ENCODE data around the gene CYP27C1. TPM values are rescaled to one million over a fixed set of nuclear protein-coding genes. Genes with fewer than 3 reads are reported as not detected.
A peak's percentile ranks its signal among the peaks of the same experiment; 100 is the strongest.

Gene CYP27C1
- total RNA-seq, 2 experiments from 2014 or later: not detected

GRCh38 chr2:127187831-127188230 lies 32.3 kb downstream of the CYP27C1 start:
- Mint-ChIP-seq H3K4me1 (peaks cover 5% of the 10 kb centered on the region), H3K36me3 (no peaks in the 10 kb centered on the region), H3K9me3 (peaks cover 4% of the 10 kb centered on the region), H3K27ac (no peak overlapping the region), H3K27me3 (peaks cover 25% of the 10 kb centered on the region), H3K4me3 (no peak overlapping the region)
- DNase-seq: no peak

GRCh38 chr2:127187081-127187775 lies 32.9 kb downstream of the CYP27C1 start:
- Mint-ChIP-seq H3K4me1 (peaks cover 5% of the 10 kb centered on the region), H3K27me3 (peaks cover 25% of the 10 kb centered on the region), H3K9me3 (peaks cover 4% of the 10 kb centered on the region), H3K27ac (no peak overlapping the region), H3K4me3 (no peak overlapping the region), H3K36me3 (no peaks in the 10 kb centered on the region)
- no peak for DNase-seq

DNA sequence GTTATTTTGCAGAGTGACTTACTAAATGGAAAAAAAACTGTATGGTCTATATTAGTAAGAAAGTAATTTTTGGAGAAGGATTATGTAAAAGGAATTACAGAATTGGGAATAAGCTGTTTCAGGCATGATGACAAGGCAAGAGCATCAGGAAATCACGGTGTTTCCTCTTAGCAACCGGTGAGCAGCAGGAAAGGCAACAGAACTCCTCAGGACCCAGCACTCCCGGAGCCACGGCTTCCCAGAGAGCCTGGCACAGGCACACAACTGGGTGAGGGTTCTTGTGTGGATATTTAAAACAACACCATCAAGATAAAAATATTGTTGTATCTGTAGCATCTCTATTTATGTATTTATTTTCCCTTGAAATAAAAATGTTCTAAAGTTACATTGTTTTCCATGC lies 34.4 kb downstream of the CYP27C1 start:
- H3K36me3 Mint-ChIP-seq: no peaks in the 10 kb centered on the region
- peaks cover 5% of the 10 kb centered on the region for H3K9me3 Mint-ChIP-seq
- H3K27ac Mint-ChIP-seq: no peak overlapping the region
- H3K4me1 Mint-ChIP-seq: peaks cover 5% of the 10 kb centered on the region
- peaks cover 25% of the 10 kb centered on the region for H3K27me3 Mint-ChIP-seq
- no peak for DNase-seq
- H3K4me3 Mint-ChIP-seq: no peak overlapping the region

DNA sequence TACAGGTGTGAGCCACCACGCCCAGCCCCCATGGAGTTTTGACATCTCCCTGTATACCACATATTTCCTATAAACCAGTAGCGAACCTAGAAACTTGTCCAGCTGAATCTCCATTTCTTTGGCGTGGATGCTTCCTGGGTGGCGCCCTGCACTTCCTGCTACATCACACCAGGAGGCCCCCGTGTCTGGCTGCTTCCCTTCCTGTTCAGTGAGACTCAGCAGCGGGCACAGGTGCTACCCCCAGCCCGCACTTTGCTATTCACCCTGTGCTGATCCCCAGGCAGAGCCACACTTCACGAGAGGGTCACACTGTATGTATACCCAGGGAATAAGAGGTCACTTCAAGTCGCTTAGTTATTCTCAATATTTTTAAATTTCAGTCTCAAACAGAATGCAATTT lies 35.0 kb downstream of the CYP27C1 start:
- no peaks in the 10 kb centered on the region for H3K36me3 Mint-ChIP-seq

DNA sequence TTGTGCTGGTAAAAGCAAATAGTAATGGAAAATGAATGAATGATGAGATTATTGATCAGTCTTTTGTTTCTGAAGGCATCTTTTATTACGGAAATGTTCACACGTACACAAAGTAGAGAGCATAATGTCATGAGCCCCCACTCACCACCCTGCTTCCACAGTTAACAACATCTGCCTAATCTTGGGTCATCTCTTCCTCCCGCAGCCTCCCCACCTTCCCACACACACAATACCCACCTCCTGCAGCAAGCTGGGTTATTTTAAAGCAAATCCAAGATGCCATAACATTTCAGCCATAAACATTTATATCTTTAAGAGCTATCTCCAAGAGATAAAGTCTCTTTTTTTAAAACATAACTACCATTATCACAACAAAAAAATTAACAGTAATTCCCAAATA lies 36.3 kb downstream of the CYP27C1 start:
- Mint-ChIP-seq H3K27me3 (peaks cover 23% of the 10 kb centered on the region), H3K4me3 (no peak overlapping the region), H3K36me3 (no peaks in the 10 kb centered on the region), H3K4me1 (peaks cover 5% of the 10 kb centered on the region), H3K27ac (no peak overlapping the region), H3K9me3 (peaks cover 6% of the 10 kb centered on the region)
- no peak for DNase-seq

More for the DNA sequence above, 35.0 kb downstream of the CYP27C1 start:
- H3K27ac Mint-ChIP-seq: no peak overlapping the region
- peaks cover 9% of the 10 kb centered on the region for H3K9me3 Mint-ChIP-seq
- peaks cover 25% of the 10 kb centered on the region for H3K27me3 Mint-ChIP-seq
- H3K4me1 Mint-ChIP-seq: peaks cover 5% of the 10 kb centered on the region
- H3K4me3 Mint-ChIP-seq: no peak overlapping the region
- DNase-seq: peak; percentile 14

GRCh38 chr2:127182626-127183458 lies 37.3 kb downstream of the CYP27C1 start:
- Mint-ChIP-seq H3K4me3 (no peak overlapping the region), H3K9me3 (peaks cover 6% of the 10 kb centered on the region), H3K27ac (no peak overlapping the region), H3K27me3 (peaks cover 17% of the 10 kb centered on the region), H3K36me3 (no peaks in the 10 kb centered on the region), H3K4me1 (peaks cover 5% of the 10 kb centered on the region)
- no peak for DNase-seq

- H3K4me3 Mint-ChIP-seq: no peak overlapping the region
- no peak overlapping the region for H3K27ac Mint-ChIP-seq
- no peak for DNase-seq
- H3K27me3 Mint-ChIP-seq: peaks cover 11% of the 10 kb centered on the region
- H3K9me3 Mint-ChIP-seq: peaks cover 6% of the 10 kb centered on the region
- H3K36me3 Mint-ChIP-seq: no peaks in the 10 kb centered on the region
- peaks cover 5% of the 10 kb centered on the region for H3K4me1 Mint-ChIP-seq
Observed at GRCh38 chr2:127181851-127182250, 38.2 kb downstream of the CYP27C1 start.

DNA sequence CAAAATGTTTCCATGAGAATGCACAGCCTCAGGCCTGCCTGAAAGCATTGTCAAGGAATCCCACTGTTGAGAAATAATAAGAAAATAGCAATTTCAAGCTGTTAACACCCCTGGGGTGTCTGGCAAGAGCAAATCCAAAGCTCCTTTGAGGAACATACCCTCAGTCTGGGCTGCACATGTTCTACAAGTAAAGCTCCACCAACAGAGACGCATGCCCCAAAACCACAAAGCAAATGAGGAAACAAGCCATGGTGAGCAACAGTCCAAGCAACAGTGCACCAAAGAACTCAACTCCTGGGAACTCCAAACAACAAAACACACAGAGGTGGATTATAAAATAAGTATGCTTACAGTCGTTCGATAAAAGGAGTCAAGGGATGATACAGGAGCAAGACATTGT lies 40.3 kb downstream of the CYP27C1 start:
- Mint-ChIP-seq H3K36me3 (no peaks in the 10 kb centered on the region), H3K27me3 (peaks cover 3% of the 10 kb centered on the region), H3K4me3 (no peak overlapping the region), H3K4me1 (no peaks in the 10 kb centered on the region), H3K27ac (no peak overlapping the region), H3K9me3 (peaks cover 6% of the 10 kb centered on the region)
- DNase-seq: no peak

- no peaks in the 10 kb centered on the region for H3K4me1 Mint-ChIP-seq
- no peaks in the 10 kb centered on the region for H3K36me3 Mint-ChIP-seq
- H3K4me3 Mint-ChIP-seq: no peak overlapping the region
- peaks cover 6% of the 10 kb centered on the region for H3K9me3 Mint-ChIP-seq
- no peaks in the 10 kb centered on the region for H3K27me3 Mint-ChIP-seq
- no peak for DNase-seq
- no peak overlapping the region for H3K27ac Mint-ChIP-seq
Observed at GRCh38 chr2:127177617-127178263, 42.4 kb downstream of the CYP27C1 start.

DNA sequence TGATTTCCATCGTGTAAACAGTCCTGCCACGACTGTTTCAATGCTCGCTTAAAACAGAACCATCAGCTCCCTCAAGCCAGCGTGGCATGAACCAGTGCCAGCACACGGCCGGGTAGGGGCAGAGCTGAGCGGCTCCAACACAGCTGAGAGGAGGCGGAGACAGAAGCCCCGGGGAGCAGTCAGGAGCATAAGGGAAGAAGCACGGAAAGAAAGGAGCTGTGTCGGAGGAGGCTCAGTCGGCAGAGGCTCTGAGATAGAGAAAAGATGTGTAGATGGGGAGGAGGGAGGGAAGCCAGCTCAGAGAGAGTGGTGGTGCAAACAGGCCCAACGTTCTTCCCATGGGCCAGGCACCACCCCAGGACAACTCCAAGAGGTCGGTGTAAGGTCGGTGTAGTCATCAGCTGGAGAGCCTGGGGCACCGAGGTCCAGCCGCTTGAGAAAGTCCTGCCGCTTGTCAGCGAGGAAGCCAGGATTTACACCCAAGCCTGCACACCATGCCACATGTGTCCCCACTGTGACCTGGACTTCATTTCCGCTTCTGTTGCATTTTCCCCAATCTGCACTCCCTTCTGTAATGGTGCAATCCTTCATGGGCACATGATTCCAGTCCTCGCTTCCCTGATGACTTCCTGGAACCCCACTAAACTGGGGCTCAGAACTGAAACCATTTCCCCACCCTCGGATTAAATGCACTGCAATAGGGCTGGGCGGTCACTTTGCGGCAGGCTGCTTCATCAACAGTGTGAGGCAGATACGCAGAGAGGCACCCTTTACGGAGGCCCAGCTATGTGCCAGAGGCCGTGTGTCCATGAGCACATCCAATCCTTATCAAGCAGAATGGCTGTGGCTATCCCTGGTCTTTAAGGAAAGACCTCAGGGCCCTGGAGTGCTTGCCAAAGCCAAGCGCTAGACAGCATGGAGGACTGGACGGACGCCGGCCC lies 43.5 kb downstream of the CYP27C1 start:
- Mint-ChIP-seq H3K4me1 (no peaks in the 10 kb centered on the region), H3K27ac (no peak overlapping the region), H3K27me3 (no peaks in the 10 kb centered on the region), H3K36me3 (no peaks in the 10 kb centered on the region), H3K9me3 (peaks cover 6% of the 10 kb centered on the region), H3K4me3 (no peak overlapping the region)
- no peak for DNase-seq

DNA sequence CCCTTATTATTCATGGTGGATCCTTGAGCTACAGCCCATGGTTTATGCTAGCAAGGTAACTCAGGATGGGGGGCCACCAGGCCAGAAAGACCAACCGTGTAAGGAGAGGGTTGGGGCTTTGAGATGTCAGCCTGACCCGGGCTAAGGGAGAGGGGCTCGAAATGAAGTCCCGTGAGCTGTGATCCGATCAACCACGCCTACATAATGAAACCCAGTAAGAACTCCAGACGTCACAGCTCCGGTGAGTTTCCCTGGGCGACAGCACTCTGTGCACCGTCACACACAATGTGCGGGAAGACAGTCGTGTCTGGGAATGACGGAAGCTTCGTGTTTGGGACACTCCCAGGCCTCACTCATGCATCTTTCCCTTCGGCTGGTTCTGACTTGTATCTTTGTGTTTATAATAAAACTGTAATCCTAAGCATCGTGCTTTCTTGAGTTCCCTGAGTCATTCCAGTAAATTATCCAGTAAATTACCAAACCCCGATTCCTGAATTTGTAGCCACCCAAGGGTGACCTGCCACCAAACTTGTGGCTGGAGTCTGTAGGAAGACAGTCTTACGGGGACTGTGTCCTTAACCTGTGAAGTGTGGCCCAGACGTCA lies 44.2 kb downstream of the CYP27C1 start:
- H3K27me3 Mint-ChIP-seq: no peaks in the 10 kb centered on the region

DNA sequence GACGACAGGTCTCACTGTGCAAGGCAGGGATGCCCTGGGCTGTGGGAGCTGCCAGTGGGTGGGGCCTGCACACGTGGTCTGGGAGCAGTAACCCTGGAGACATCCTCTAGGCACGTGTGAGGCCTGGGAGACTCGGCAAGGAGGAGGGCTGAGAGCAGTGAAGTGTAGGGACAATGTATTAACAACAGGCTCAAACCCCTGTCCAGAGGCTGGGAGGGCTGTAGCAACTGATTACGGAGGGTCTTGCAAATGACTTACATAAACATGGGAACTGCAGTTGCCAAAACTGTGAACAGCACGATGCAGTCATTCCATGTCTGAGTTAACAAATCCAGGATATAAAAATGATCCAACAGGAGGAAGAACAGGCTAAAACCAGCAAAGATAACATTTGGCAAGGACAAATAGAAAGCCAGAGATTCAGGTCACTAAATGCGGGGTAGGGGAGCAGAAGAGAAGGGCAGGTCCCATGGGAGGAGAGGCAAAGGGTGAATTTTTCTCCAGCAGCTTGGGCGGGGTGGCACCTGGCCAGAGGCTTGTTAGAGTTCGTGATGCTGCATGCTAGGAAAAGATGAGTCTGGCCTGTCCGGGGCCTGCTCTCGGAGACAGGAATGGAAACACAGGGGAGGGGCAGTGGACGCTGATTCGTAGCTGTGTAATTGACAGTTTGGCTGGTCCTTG lies 44.9 kb downstream of the CYP27C1 start:
- no peaks in the 10 kb centered on the region for H3K4me1 Mint-ChIP-seq
- DNase-seq: no peak
- no peak overlapping the region for H3K4me3 Mint-ChIP-seq
- H3K9me3 Mint-ChIP-seq: peaks cover 1% of the 10 kb centered on the region
- no peaks in the 10 kb centered on the region for H3K27me3 Mint-ChIP-seq
- no peaks in the 10 kb centered on the region for H3K36me3 Mint-ChIP-seq
- no peak overlapping the region for H3K27ac Mint-ChIP-seq

More for the DNA sequence above, 44.2 kb downstream of the CYP27C1 start:
- Mint-ChIP-seq H3K9me3 (peaks cover 6% of the 10 kb centered on the region), H3K4me1 (no peaks in the 10 kb centered on the region), H3K36me3 (no peaks in the 10 kb centered on the region), H3K27ac (no peak overlapping the region), H3K4me3 (no peak overlapping the region)
- DNase-seq: no peak

DNA sequence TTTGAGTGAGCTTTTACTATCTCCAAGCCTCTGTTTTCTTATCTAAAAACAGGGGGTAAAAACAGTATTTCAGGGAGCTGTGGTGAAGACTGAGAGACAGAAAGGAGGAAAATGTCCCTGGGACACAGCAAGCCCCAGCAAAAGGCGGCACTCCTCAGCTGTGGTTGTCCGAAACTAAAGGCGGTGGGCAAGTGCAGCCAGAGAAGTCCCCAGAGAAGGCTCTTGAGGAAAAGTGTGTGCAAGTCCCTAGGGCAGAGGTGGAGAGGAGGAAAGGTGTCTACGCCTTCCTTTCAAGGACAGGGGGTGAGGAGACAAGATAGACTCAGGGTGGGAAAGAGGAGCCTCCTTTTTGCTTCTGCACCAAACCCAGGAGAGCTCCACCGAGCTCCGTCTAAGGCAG lies 45.5 kb downstream of the CYP27C1 start:
- no peak for DNase-seq
- H3K27me3 Mint-ChIP-seq: no peaks in the 10 kb centered on the region
- no peak overlapping the region for H3K27ac Mint-ChIP-seq
- H3K9me3 Mint-ChIP-seq: no peaks in the 10 kb centered on the region
- no peaks in the 10 kb centered on the region for H3K36me3 Mint-ChIP-seq
- no peaks in the 10 kb centered on the region for H3K4me1 Mint-ChIP-seq
- no peak overlapping the region for H3K4me3 Mint-ChIP-seq

- H3K36me3 Mint-ChIP-seq: no peaks in the 10 kb centered on the region
- H3K4me1 Mint-ChIP-seq: no peaks in the 10 kb centered on the region
- DNase-seq: no peak
Observed at GRCh38 chr2:127174136-127174535, 46.0 kb downstream of the CYP27C1 start.

More at GRCh38 chr2:127174136-127174535, 46.0 kb downstream of the CYP27C1 start:
- Mint-ChIP-seq H3K9me3 (no peaks in the 10 kb centered on the region), H3K27ac (no peak overlapping the region), H3K27me3 (no peaks in the 10 kb centered on the region), H3K4me3 (no peak overlapping the region)
